ENCODE data around the gene HAND1. TPM values are rescaled to one million over a fixed set of nuclear protein-coding genes. Genes with fewer than 3 reads are reported as not detected.

HAND1 gene
- total and polyA plus RNA-seq, 2 experiments from 2014 or later, result not detected

- TF ChIP-seq, protein P1, sequence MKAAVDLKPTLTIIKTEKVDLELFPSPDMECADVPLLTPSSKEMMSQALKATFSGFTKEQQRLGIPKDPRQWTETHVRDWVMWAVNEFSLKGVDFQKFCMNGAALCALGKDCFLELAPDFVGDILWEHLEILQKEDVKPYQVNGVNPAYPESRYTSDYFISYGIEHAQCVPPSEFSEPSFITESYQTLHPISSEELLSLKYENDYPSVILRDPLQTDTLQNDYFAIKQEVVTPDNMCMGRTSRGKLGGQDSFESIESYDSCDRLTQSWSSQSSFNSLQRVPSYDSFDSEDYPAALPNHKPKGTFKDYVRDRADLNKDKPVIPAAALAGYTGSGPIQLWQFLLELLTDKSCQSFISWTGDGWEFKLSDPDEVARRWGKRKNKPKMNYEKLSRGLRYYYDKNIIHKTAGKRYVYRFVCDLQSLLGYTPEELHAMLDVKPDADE (IDR thresholded peaks at IDR 0.05), result no peak
- no peak for TF ChIP-seq ZNF331 (CRISPR knock-in tag; IDR thresholded peaks at IDR 0.05; ENCODE audit: low read depth)
- TF ChIP-seq, protein P2, sequence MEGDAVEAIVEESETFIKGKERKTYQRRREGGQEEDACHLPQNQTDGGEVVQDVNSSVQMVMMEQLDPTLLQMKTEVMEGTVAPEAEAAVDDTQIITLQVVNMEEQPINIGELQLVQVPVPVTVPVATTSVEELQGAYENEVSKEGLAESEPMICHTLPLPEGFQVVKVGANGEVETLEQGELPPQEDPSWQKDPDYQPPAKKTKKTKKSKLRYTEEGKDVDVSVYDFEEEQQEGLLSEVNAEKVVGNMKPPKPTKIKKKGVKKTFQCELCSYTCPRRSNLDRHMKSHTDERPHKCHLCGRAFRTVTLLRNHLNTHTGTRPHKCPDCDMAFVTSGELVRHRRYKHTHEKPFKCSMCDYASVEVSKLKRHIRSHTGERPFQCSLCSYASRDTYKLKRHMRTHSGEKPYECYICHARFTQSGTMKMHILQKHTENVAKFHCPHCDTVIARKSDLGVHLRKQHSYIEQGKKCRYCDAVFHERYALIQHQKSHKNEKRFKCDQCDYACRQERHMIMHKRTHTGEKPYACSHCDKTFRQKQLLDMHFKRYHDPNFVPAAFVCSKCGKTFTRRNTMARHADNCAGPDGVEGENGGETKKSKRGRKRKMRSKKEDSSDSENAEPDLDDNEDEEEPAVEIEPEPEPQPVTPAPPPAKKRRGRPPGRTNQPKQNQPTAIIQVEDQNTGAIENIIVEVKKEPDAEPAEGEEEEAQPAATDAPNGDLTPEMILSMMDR (conservative IDR thresholded peaks at IDR 0.05; ENCODE audit: low read depth in 2 of 2), result no peak
- TF ChIP-seq CREB1 (CRISPR knock-in tag; IDR thresholded peaks at IDR 0.05; ENCODE audit: low read depth), result no peak
These were observed 6.8 kb downstream of the HAND1 start (continued) for GRCh38 chr5:154470947-154471870.

GRCh38 chr5:154470137-154470536 lies 7.9 kb downstream of the HAND1 start:
- Mint-ChIP-seq H3K27me3 (ENCODE audit: insufficient read depth, low read depth, poor library complexity) (peaks cover 76% of the 10 kb centered on the region), H3K9me3 (0 out of 3 replicates have a peak, but pooled peaks cover 4% of the 10 kb centered on the region), H3K27ac (no peak overlapping the region), H3K36me3 (ENCODE audit: low read depth) (no peaks in the 10 kb centered on the region; the same call in 2 of the 3 replicates), H3K4me1 (peaks cover 36% of the 10 kb centered on the region), H3K4me3 (no peak overlapping the region)
- H3K36me3 ChIP-seq (ENCODE audit: insufficient read depth), result no peaks in the 10 kb centered on the region
- H2AFZ ChIP-seq, result no peak overlapping the region
- no peak for DNase-seq (ENCODE audit: low spot score)
- H3K27me3 ChIP-seq (ENCODE audit: insufficient read depth), result peaks cover 89% of the 10 kb centered on the region
- H3K9me2 ChIP-seq (ENCODE audit: insufficient read depth), result no peaks in the 10 kb centered on the region
- peaks cover 10% of the 10 kb centered on the region for H4K20me1 ChIP-seq (replicated peaks; ENCODE audit: insufficient read depth)
- H3K27ac ChIP-seq (ENCODE audit: low read depth), result no peak overlapping the region
- H3K79me2 ChIP-seq (replicated peaks; ENCODE audit: insufficient read depth), result no peaks in the 10 kb centered on the region
- ATAC-seq, result no peak
- no peak overlapping the region for H3K4me3 ChIP-seq
- H3K4me2 ChIP-seq, result no peak overlapping the region
- H3F3A ChIP-seq (replicated peaks; ENCODE audit: low read depth), result peaks cover 5% of the 10 kb centered on the region; the same call in 1 of the 2 replicates
- peaks cover 43% of the 10 kb centered on the region for H3K4me1 ChIP-seq (ENCODE audit: insufficient read depth)
- TF ChIP-seq EZH2phosphoT487 (IDR thresholded peaks at IDR 0.05; ENCODE audit: unreplicated experiment) (no peak), NANOG (IDR thresholded peaks at IDR 0.05; ENCODE audit: borderline replicate concordance) (no peak), STAT1 (IDR thresholded peaks at IDR 0.05; ENCODE audit: unreplicated experiment) (no peak), POLR2AphosphoS5 (IDR thresholded peaks at IDR 0.05; ENCODE audit: low read depth) (no peak)
- TF ChIP-seq, protein P2 (conservative IDR thresholded peaks at IDR 0.05; ENCODE audit: low read depth in 2 of 2), result no peak
- TF ChIP-seq, protein P3, sequence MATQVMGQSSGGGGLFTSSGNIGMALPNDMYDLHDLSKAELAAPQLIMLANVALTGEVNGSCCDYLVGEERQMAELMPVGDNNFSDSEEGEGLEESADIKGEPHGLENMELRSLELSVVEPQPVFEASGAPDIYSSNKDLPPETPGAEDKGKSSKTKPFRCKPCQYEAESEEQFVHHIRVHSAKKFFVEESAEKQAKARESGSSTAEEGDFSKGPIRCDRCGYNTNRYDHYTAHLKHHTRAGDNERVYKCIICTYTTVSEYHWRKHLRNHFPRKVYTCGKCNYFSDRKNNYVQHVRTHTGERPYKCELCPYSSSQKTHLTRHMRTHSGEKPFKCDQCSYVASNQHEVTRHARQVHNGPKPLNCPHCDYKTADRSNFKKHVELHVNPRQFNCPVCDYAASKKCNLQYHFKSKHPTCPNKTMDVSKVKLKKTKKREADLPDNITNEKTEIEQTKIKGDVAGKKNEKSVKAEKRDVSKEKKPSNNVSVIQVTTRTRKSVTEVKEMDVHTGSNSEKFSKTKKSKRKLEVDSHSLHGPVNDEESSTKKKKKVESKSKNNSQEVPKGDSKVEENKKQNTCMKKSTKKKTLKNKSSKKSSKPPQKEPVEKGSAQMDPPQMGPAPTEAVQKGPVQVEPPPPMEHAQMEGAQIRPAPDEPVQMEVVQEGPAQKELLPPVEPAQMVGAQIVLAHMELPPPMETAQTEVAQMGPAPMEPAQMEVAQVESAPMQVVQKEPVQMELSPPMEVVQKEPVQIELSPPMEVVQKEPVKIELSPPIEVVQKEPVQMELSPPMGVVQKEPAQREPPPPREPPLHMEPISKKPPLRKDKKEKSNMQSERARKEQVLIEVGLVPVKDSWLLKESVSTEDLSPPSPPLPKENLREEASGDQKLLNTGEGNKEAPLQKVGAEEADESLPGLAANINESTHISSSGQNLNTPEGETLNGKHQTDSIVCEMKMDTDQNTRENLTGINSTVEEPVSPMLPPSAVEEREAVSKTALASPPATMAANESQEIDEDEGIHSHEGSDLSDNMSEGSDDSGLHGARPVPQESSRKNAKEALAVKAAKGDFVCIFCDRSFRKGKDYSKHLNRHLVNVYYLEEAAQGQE (IDR thresholded peaks at IDR 0.05; ENCODE audit: unreplicated experiment), result no peak
- TF ChIP-seq, protein P1 (IDR thresholded peaks at IDR 0.05), result no peak
